MV-4-11 (cell line): Measurements from ENCODE around the gene ADAT1.

Source experiments
- DNase-seq: peaks from one replicate; lab custom pipeline; 2025; lab: John Stamatoyannopoulos, UW

Gene ADAT1, protein sequence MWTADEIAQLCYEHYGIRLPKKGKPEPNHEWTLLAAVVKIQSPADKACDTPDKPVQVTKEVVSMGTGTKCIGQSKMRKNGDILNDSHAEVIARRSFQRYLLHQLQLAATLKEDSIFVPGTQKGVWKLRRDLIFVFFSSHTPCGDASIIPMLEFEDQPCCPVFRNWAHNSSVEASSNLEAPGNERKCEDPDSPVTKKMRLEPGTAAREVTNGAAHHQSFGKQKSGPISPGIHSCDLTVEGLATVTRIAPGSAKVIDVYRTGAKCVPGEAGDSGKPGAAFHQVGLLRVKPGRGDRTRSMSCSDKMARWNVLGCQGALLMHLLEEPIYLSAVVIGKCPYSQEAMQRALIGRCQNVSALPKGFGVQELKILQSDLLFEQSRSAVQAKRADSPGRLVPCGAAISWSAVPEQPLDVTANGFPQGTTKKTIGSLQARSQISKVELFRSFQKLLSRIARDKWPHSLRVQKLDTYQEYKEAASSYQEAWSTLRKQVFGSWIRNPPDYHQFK

DNA sequence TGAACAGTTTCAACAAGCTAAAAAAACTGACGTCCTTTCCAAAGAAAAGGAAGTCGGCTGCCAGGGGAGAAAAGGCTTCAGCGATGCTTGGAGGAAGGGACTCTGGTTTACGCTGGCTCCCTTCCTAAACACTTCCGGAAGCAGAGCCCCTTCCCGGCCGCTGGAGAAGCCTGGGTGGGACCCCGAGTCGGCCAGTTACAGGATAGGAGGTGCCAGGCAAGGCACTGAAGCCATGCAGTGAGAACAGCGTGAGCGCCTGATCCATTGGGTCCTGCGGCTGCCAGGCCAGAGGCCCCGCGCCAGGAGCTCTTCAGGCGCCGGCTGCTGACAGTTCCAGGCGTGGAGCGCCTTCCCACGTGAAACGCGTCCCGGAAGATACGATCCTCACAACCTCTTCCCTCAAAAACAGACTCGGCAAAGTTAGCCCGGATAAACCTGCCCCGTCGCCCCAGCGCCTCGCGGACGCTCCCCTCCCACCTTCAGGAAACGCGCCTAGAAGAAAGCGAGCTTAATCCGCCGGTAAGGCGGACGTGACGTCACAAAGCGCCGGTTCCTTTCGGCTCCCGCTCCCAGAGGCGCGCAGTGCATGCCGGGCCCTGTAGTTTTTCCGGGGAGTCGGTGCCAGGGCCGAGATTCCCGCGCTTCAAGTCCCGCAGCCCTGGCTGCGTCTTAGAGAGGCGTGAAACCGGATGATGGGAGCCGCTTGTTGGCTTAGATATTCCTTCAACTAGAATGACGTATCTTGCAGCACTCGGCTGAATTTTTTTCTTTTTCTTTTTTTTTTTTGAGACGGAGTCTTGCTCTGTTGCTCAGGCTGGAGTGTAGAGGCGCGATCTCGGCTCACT, at the start of gene ADAT1:
Gene ADAT1, minus strand, starts transcription at position 521 of the 845 bp plus-strand sequence. CDS start 2,482 bp downstream, outside the sequence.
- DNase-seq = peak; percentile 97

DNA sequence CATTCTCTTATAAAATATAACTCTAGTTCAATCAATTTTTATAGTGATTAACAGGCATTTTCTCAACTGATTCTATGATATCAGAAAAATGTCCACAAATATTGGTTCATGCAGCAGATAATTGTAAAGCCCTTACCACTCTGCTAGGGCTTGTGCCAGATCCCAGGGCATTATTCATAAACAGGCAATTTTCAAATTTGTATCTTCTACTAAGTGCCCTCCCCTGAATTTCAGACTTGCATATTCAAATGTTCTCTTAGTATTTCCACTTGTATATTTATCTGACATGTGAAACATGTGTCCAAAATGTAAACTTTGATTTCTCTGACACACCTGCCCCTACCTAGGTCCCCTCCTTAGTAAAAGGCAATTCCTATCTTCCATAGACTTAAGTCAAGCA, 44.4 kb upstream of the ADAT1 start:
- no peak for DNase-seq

DNA sequence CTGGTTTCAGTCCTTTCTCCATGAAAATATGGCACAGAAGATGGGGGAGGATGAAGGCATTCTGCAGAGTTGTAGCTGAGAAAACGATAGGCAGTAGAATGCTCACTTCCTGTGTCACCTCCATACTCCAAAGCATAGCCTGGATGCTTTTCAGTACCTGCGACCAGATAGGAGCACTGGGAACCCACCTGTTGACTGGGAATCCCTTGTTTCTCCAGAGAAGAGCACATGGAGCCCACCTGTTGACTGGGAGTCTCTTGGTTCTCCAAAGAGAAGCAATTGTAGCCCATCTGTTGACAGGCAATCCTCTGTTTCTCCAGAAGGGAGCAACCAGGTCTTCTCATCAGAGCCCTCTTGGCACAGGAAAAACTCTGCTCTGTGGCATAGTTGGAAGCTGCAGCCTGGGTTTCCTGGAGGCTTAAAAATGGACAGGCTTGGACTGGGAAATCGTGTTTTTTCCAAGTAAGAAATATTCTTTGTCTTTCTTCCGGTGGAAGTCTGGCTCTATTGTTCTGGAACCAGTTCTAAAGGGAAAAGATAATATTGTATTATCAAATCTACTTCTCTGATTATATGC, 37.7 kb upstream of the ADAT1 start:
- DNase-seq = no peak

DNA sequence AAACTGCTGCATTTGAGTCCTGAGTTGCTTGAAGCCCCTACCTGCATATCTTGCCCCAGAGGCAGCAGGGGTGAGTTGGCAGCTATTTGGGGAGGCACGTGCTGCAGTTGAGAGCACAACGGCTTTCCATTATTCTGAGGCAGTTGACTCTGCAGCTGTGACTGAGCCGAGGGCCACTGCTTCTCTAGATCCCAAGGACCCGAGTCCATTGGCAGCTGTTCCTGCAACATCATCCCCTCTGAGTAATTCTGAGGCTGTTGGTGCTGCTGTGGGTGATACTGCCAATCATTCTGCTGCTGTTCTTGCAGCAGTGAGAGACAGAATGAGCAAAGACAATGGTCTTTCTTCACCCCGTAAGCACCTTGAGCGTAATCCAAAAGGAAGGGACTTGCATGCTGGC, 37.2 kb upstream of the ADAT1 start:
- DNase-seq = no peak

DNA sequence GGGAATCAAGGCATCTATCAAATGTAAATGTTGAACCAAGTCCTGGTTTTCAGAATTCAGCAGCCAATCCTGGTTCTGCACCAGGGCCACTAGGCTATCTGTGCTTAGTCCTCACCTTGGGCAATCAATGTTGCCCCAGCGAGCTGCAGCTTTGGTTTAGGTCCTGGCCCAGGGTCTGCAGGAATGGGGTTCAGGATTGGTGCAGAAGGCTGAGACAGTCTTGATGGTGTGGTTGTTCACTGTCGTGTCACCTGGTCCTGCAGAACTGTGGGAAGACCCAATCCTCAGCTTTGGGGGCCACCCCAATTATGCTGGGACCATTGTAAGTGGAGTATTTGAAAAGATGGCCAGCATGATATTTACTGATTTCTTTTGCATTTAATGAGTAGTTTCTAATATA, 35.1 kb upstream of the ADAT1 start:
- DNase-seq = no peak

DNA sequence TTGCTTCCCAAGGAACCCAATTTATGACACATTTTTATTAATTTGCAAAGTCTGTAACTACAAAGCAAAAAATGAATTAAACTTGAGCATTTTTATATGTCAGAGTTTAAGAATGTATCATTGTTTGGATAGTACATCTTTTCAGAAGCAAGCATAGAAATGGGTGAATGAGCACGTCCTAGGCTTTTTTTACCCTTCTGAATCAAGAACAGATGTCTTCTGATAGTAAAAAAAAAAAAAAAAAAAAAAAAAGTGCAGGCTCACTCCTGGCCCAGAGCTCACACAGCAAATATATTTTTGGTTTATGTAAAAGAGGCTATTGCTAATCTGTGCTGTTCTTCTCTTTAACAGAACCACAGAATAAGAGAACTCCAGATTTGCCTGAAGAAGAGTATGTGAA, 30.8 kb upstream of the ADAT1 start:
- DNase-seq = no peak

DNA sequence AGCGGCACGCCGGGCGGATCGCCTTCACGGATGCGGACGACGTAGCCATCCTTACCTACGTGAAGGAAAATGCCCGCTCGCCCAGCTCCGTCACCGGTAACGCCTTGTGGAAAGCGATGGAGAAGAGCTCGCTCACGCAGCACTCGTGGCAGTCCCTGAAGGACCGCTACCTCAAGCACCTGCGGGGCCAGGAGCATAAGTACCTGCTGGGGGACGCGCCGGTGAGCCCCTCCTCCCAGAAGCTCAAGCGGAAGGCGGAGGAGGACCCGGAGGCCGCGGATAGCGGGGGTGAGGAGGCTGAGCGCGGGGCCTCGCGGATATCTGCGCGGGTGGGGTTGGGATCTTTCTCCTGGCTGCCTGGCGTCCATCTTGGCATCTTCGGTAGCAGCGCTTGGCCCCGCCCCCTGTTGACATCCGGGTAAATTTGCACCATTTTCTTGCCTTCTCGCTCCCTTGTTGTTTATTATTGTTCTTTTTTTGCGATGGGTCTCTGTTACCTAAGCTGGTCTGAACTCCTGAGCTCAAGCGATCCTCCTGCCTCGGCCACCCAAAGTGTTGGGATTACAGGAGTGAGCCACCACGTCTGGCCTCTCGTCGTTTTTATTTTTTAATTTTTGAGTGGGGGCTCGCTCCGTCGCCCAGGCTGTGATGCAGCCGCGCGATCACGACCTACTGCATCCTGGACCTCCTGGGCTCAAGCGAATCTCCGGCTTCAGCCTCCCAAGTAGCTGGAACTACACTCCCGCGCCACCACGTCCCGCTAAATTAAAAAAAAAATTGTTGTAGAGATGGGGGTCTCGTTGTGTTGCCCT, 25.4 kb upstream of the ADAT1 start:
- DNase-seq = peak; percentile 43

DNA sequence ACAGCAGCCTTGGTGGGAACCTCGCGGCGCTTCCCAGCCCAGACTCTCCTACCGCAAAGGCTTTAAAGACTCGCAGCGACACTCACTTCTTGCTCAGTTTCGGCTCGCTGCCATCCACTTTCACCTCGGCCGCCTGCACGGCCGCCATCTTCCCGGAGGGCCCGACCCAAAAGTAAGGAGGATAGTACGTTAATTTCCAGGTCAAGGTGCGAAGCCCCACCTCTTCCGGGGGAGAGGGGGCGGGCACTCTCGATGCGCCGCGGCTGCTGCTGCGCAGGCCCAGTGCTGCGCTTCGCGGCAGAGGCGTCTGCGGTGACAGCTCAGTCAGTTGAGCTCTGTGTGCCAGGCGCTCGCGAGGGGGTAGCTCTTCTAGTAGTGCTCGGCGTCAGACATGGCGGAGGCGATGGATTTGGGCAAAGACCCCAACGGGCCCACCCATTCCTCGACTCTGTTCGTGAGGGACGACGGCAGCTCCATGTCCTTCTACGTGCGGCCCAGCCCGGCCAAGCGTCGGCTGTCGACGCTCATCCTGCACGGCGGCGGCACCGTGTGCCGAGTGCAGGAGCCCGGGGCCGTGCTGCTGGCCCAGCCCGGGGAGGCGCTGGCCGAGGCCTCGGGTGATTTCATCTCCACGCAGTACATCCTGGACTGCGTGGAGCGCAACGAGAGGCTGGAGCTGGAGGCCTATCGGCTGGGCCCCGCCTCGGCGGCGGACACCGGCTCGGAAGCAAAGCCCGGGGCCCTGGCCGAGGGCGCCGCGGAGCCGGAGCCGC, 24.6 kb upstream of the ADAT1 start, which contains the start of the genes KARS1 and TERF2IP:
Gene KARS1, minus strand, starts transcription at position 174 of the 773 bp plus-strand sequence. Its CDS starts 26 bp downstream, at position 148.
Gene TERF2IP, plus strand, starts transcription at position 282 of the 773 bp plus-strand sequence. Its CDS starts 110 bp downstream, at position 392.
- DNase-seq = peak; percentile 91

DNA sequence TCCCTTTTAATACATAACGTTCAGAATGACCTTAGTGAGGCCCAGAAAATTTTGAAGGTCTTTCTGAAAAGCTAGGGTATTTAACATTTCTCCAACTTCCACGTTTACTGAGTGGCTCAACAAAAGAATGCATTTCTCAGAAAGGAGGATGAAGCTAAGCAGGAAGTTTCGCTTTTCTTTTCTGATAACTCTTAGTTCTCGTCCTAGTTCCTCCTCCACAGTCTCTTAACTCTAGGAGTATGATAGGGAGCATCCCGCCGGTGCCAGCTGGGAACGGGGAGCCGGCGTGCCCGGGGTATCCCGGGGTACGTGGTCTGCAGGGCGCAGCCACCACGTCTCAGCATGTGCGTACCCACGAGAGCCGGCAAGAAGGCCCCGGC, 24.0 kb upstream of the ADAT1 start:
- peak; percentile 53 for DNase-seq

DNA sequence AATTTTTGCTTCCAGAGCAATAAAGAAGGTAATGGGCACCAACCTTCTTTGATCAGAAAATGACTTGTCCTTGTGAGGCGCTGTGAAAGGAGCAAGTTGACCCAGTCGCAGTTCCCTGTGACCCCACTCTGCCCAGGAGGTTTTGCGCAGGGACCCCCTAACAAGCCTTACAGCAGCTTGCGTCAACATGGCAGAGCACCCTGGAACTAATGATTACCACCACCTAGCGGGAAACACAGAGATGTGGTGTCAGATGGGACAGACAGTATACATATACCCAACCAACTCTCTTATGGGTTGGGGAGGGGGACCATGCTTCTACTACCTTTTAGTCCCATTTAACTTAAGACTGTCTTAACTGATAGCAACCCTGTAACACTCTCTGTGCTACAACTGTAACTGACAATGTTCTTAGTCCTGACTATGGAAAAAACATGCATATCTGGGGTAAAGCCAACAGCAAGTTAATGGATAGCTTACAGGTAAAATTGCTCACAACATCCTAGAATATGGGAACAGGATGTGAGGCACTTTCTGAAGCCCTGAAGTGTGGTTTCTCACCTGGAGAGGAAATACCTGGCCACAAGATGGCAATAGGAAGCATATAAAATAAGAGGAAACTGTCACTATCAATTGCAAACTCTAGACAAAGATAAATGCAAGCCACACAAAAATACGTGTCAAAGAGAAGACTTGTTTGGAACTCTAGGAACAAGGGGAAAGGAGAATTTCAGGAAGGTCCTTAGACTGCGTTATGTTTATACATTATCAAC, 21.3 kb upstream of the ADAT1 start:
- DNase-seq = no peak

DNA sequence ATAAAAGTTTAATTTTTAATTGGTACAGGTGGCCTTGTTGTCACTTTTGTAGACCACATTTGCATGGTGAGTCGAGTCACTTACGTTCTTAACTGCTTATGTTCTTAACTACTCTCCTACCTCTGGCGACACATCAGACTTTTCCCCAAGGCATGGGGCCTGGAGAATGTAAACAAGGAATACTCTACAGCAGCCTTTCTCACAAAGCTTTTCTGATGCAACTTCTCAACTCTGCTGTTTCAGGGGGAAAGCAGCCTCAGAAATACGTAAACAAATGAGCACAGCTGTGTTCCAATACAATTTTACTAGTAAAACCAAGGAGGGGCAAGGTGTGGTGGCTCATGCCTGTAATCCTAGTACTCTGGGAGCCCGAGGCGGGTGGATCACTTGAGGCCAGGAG, 17.5 kb upstream of the ADAT1 start:
- DNase-seq = no peak

DNA sequence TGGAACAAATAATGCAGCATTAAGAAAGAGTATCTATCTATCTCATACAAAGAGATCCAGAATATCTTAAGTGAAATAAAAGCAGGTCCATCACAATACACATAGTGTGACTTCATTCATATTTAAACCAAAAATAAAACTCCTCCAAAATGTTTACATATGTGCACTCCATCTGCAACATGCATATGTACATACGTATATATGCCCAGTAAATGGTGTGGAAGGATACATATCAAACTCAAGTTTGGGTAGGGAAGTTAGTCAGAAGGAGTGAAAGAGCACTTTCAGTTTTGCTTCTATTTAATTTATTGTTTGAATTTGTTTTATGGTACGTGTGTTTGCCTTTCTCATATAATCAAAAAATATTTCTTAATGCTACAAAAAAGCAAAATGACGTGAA, 12.0 kb upstream of the ADAT1 start:
- DNase-seq = no peak

DNA sequence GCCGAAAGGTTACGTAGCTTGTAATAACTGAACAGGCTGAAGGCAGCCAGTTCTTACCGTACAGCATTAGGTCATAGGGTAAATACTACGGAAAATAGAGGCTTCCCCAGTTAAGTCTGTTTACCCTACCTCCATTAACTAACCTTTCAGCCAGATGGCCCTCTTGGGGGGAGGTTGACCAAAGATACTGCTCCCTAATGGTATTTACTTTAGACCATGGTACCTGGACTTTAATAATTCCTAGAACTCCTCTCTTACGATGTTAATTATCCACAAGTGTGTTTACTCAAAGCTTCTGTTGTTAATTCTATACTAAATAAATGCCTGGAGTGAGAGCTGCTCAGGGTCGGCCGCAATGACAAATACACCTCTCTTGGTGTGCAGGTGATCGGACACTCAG, 9.8 kb upstream of the ADAT1 start:
- no peak for DNase-seq

DNA sequence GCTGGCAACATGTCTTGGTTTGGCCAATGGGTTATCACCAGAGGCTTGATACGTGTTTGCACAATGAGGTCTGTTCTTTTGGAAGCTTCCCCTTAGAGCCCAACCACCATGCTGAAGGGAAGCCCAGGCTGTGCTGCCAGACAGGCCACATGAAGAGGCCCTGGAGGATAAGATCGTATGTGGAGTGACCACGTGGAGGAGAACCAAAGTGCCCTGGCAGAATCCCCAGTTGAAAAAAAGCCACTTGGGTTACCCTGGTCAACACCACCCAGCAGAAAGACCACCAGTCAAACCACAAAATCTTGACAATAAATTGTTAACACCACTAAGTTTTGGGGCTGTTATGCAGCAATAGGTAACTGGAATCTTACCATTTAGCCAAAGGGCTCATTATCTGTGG, 7.0 kb upstream of the ADAT1 start:
- no peak for DNase-seq

DNA sequence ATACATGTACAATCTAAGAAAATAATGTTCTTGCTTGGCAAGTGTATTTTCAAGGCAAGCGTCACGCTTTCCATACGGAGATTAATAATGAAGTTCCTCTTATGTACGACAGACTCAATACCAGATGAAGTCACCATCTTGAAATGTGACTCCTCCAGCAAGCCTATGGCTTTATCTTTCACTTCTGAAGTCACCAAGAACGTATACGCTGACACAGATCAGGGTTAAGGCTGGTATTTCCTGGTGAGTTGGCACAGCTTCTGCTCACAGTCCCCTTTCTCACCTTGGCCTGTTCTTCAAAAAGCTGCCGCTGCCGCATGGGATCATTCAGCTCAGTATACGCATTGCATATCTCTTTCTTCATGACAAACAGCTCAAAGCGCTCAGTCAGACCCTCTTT, 6.1 kb upstream of the ADAT1 start:
- DNase-seq = no peak

DNA sequence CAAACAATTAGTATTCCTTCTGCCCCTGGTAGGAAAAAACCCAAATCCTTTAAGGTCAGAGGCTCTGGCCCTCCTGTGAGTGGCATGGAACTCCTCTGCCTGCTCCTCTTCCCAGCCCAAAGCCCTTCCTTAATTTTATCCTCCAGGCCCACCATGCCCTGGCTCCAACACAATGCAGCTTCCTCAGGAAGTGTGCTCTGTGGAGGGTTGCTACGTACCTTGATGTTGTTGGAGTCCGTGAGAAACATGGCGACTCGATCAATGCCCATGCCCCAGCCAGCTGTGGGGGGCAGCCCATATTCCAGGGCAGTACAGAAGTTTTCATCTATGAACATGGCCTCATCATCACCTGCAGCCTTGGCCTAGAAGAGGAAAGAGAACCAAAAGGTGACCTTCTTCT, 5.3 kb upstream of the ADAT1 start:
- no peak for DNase-seq

DNA sequence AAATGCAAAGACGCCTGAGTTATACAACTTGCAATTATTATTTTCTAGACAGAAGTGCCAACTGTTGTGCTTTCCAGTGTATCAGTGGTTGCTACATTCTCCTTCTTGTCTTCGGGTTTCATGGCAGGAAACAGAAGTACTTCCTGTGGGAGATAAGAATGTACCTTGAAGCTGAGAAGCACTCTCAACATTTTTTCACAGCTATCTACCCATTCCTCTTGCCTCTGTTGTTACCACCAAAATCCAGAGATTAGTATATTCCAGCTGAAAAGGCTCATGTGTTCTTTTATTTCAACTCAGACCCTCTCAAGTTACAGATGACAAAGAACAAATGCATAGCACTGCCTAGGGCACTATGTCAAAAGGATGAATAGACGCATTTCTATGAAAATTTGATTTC, 4.8 kb upstream of the ADAT1 start:
- DNase-seq = no peak

DNA sequence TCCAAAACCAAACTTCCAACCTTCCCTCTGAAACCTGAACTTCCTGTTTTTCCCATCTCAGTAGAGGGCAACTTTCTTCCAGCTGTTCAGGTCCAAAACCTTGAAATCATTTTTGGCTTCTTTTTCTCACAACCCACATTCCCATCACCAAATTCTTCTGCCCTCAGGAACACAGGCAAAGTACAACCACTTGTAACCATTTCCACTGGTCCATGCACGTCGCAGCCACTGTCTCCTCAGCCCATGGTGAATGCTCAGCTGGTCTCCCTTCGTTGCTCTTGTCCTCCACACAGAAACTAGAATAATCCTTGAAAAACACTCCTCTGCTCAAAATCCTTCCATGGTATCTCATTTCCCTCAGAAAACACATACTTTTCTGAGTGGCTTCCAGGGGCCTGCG, 3.7 kb upstream of the ADAT1 start:
- no peak for DNase-seq

DNA sequence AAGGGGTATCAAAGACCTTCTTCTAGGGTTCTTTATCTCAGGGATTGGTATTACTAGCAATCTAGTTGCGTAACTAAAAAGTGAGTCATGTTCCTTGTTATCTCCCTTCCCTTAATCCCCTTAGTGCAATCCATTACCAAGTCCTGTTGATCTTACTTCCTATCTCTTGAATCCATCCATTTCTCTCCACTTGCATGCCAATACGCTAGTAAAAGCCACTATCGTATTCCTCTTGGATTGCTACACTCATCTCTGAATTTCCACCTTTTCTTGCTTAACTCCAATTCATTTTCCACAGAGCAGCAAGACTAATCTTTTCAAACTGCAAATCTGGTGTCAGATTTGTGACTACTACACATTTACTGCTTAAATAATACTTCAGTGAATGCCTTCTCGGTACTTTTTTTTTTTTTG, 1.8 kb upstream of the ADAT1 start:
- peak; percentile 82 for DNase-seq

DNA sequence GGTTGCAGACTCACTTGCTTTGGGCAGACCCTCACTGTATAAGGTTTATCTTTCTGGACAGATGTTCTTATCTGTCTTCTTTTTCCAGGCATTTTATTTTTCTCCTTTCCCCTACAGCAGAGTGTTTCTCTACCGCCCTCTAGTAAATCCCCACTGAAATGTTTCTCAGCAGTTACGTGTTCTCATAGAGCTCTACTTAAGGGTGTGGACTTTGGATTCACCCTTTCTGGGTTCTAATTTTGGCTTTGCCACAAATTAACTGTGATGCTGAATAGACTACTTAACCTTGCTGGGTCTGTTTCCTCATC, 2.0 kb downstream of the ADAT1 start:
- peak; percentile 61 for DNase-seq
